WTC11 (cell line): ENCODE data around the gene DYDC1. TPM values are rescaled to one million over a fixed set of nuclear protein-coding genes. Genes with fewer than 3 reads are reported as not detected.

Source experiments
- ATAC-seq: fragments of 200-7000 bp; cut with Tn5 transposase; 2 replicates; pipeline ENCODE4 v1.10.0; 2021; ENCODE audit warnings: mild to moderate bottlenecking, moderate library complexity
- CTCF ChIA-PET: fragments of 300-600 bp; sonication (Branson Sonifier 250); formaldehyde crosslinking; loops from one replicate; lab custom pipeline; 2021; ENCODE audit warnings: antibody characterized with exemption; lab: Charles Lee
- POLR2A ChIA-PET: fragments of 350-600 bp; sonication (Branson Sonifier 250); formaldehyde crosslinking; loops from one replicate; lab custom pipeline; 2021; ENCODE audit warnings: antibody characterized with exemption; lab: Charles Lee
- DNase-seq: peaks from one replicate; pipeline ENCODE4 v3.0.0; 2021; ENCODE audit warnings: low spot score
- H3K27ac Mint-ChIP-seq: 2 replicates; pipeline ENCODE4 v1.8.0; 2021; ENCODE audit warnings: mixed read lengths
- H3K27me3 Mint-ChIP-seq: 2 replicates; pipeline ENCODE4 v1.8.0; 2021; ENCODE audit warnings: low read depth, mild to moderate bottlenecking, moderate library complexity, mixed read lengths
- H3K36me3 Mint-ChIP-seq: 2 replicates; pipeline ENCODE4 v1.8.0; 2021; ENCODE audit warnings: mixed read lengths
- H3K4me1 Mint-ChIP-seq: 2 replicates; pipeline ENCODE4 v1.8.0; 2022; ENCODE audit warnings: mixed read lengths
- H3K4me3 Mint-ChIP-seq: 2 replicates; pipeline ENCODE4 v1.8.0; 2021; ENCODE audit warnings: mild to moderate bottlenecking, moderate library complexity, mixed read lengths
- H3K9me3 Mint-ChIP-seq: 2 replicates; pipeline ENCODE4 v1.8.0; 2021; ENCODE audit warnings: mixed read lengths
- CBFB ChIP-seq: sonication (generic); formaldehyde crosslinking; IDR thresholded peaks from 2 replicates; pipeline ENCODE4 v1.8.1; 2022; ENCODE audit warnings: mild to moderate bottlenecking, low read depth, missing genetic modification reagents
- ELF4 ChIP-seq: sonication (generic); formaldehyde crosslinking; IDR thresholded peaks from 2 replicates; pipeline ENCODE4 v1.8.1; 2022; ENCODE audit warnings: low read depth, mild to moderate bottlenecking, moderate library complexity, missing genetic modification reagents
- FOXJ3 ChIP-seq: sonication (generic); formaldehyde crosslinking; IDR thresholded peaks from 2 replicates; pipeline ENCODE4 v1.9.0; 2021; ENCODE audit warnings: missing genetic modification reagents, mild to moderate bottlenecking, borderline replicate concordance
- FOXP1 ChIP-seq: sonication (generic); formaldehyde crosslinking; IDR thresholded peaks from 2 replicates; pipeline ENCODE4 v1.8.0; 2022; ENCODE audit warnings: missing genetic modification reagents, mild to moderate bottlenecking, moderate library complexity, borderline replicate concordance
- GRHL2 ChIP-seq: fragments of 250-450 bp; sonication (Bioruptor Pico); IDR thresholded peaks from 2 replicates; pipeline ENCODE4 v1.8.0; 2022; ENCODE audit warnings: mild to moderate bottlenecking, moderate library complexity; ENCODE audit not compliant: insufficient replicate concordance, severe bottlenecking
- HMGA2 ChIP-seq: fragments of 250-450 bp; sonication (Bioruptor Pico); IDR thresholded peaks from 2 replicates; pipeline ENCODE4 v1.4.0; 2021; ENCODE audit warnings: mild to moderate bottlenecking, moderate library complexity
- KAT7 ChIP-seq: sonication (generic); formaldehyde crosslinking; IDR thresholded peaks from 2 replicates; pipeline ENCODE4 v1.8.1; 2023; ENCODE audit warnings: missing genetic modification reagents, mild to moderate bottlenecking, borderline replicate concordance
- MYBL2 ChIP-seq: sonication (generic); formaldehyde crosslinking; IDR thresholded peaks from 2 replicates; pipeline ENCODE4 v1.8.1; 2023; ENCODE audit warnings: mild to moderate bottlenecking, moderate library complexity, missing genetic modification reagents
- NFE2L1 ChIP-seq: sonication (generic); formaldehyde crosslinking; IDR thresholded peaks from 2 replicates; pipeline ENCODE4 v1.8.1; 2023; ENCODE audit warnings: missing genetic modification reagents
- NR1H2 ChIP-seq: sonication (generic); formaldehyde crosslinking; IDR thresholded peaks from 2 replicates; pipeline ENCODE4 v1.9.0; 2021; ENCODE audit warnings: mild to moderate bottlenecking, moderate library complexity, missing genetic modification reagents
- OVOL2 ChIP-seq: fragments of 250-450 bp; sonication (Bioruptor Pico); IDR thresholded peaks from 2 replicates; pipeline ENCODE4 v1.9.0; 2021; ENCODE audit warnings: mild to moderate bottlenecking, borderline replicate concordance
- PRRX2 ChIP-seq: fragments of 250-450 bp; sonication (Bioruptor Pico); IDR thresholded peaks from 2 replicates; pipeline ENCODE4 v1.8.0; 2021; ENCODE audit warnings: mild to moderate bottlenecking
- RELA ChIP-seq: sonication (generic); formaldehyde crosslinking; IDR thresholded peaks from 2 replicates; pipeline ENCODE4 v1.8.1; 2022; ENCODE audit warnings: missing genetic modification reagents, mild to moderate bottlenecking, borderline replicate concordance
- SOX15 ChIP-seq: fragments of 250-450 bp; sonication (Bioruptor Pico); IDR thresholded peaks from 2 replicates; pipeline ENCODE4 v1.9.0; 2021; ENCODE audit warnings: mild to moderate bottlenecking
- ZNF219 ChIP-seq: sonication (generic); formaldehyde crosslinking; IDR thresholded peaks from 2 replicates; pipeline ENCODE4 v1.8.0; 2023; ENCODE audit warnings: missing genetic modification reagents, mild to moderate bottlenecking, borderline replicate concordance
- ZNF232 ChIP-seq: sonication (generic); formaldehyde crosslinking; IDR thresholded peaks from 2 replicates; pipeline ENCODE4 v1.8.0; 2022; ENCODE audit warnings: mild to moderate bottlenecking, missing genetic modification reagents
- ZNF423 ChIP-seq: fragments of 250-450 bp; sonication (Bioruptor Pico); IDR thresholded peaks from 2 replicates; pipeline ENCODE4 v2.1.2; 2022; ENCODE audit warnings: mild to moderate bottlenecking, moderate library complexity
- total RNA-seq: library from RNA; stranded (reverse); gene quantifications from 3 replicates; pipeline ENCODE4 v1.2.3, GENCODE V29; 2021
- TF ChIP-seq, protein P1 (sequence below): sonication (generic); formaldehyde crosslinking; IDR thresholded peaks from 2 replicates; pipeline ENCODE4 v1.8.1; 2023; ENCODE audit warnings: mild to moderate bottlenecking, missing genetic modification reagents, borderline replicate concordance
- TF ChIP-seq, protein P2 (sequence below): sonication (generic); formaldehyde crosslinking; IDR thresholded peaks from 2 replicates; pipeline ENCODE4 v1.8.1; 2022; ENCODE audit warnings: low read depth, mild to moderate bottlenecking, moderate library complexity, missing genetic modification reagents, borderline replicate concordance
- TF ChIP-seq, protein P3 (sequence below): fragments of 200-600 bp; IDR thresholded peaks from 2 replicates; pipeline ENCODE4 v1.8.0; 2022; ENCODE audit warnings: antibody characterized with exemption
- TF ChIP-seq, protein P4 (sequence below): sonication (generic); formaldehyde crosslinking; IDR thresholded peaks from 2 replicates; pipeline ENCODE4 v1.8.1; 2023; ENCODE audit warnings: mild to moderate bottlenecking, missing genetic modification reagents
- TF ChIP-seq, protein P5 (sequence below): sonication (generic); formaldehyde crosslinking; IDR thresholded peaks from 2 replicates; pipeline ENCODE4 v1.8.0; 2023; ENCODE audit warnings: missing genetic modification reagents
- TF ChIP-seq, protein P6 (sequence below): sonication (generic); formaldehyde crosslinking; IDR thresholded peaks from 2 replicates; pipeline ENCODE4 v1.8.1; 2022; ENCODE audit warnings: low read depth, missing genetic modification reagents, borderline replicate concordance
- TF ChIP-seq, protein P7 (sequence below): sonication (generic); formaldehyde crosslinking; IDR thresholded peaks from 2 replicates; pipeline ENCODE4 v1.8.1; 2022; ENCODE audit warnings: mild to moderate bottlenecking, moderate library complexity, missing genetic modification reagents

DYDC1 gene
- total RNA-seq, 1 experiment from 2014 or later, result 0.52 TPM

DNA sequence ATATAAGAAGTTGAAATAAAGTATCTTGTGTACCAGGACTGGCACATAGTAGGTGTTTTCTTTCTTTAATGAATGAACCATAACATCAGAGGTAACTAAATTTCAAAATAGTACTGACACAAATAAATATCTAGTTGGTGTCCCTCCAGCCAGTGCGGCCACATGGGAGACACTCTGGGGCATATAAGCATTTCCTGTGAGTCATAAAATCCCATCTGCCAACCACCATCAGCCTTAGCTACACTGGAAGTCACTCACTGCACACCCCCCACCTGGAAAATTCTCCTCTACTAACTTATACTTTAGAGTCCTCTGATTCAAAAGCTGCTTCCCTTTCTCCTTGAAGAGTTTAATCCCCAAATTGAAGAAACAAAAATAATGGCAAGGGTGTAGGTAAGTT, 32.5 kb downstream of the DYDC1 start (continued):
- TF ChIP-seq, protein P1, sequence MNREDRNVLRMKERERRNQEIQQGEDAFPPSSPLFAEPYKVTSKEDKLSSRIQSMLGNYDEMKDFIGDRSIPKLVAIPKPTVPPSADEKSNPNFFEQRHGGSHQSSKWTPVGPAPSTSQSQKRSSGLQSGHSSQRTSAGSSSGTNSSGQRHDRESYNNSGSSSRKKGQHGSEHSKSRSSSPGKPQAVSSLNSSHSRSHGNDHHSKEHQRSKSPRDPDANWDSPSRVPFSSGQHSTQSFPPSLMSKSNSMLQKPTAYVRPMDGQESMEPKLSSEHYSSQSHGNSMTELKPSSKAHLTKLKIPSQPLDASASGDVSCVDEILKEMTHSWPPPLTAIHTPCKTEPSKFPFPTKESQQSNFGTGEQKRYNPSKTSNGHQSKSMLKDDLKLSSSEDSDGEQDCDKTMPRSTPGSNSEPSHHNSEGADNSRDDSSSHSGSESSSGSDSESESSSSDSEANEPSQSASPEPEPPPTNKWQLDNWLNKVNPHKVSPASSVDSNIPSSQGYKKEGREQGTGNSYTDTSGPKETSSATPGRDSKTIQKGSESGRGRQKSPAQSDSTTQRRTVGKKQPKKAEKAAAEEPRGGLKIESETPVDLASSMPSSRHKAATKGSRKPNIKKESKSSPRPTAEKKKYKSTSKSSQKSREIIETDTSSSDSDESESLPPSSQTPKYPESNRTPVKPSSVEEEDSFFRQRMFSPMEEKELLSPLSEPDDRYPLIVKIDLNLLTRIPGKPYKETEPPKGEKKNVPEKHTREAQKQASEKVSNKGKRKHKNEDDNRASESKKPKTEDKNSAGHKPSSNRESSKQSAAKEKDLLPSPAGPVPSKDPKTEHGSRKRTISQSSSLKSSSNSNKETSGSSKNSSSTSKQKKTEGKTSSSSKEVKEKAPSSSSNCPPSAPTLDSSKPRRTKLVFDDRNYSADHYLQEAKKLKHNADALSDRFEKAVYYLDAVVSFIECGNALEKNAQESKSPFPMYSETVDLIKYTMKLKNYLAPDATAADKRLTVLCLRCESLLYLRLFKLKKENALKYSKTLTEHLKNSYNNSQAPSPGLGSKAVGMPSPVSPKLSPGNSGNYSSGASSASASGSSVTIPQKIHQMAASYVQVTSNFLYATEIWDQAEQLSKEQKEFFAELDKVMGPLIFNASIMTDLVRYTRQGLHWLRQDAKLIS (CRISPR knock-in tag), result no peak
- TF ChIP-seq, protein P2, sequence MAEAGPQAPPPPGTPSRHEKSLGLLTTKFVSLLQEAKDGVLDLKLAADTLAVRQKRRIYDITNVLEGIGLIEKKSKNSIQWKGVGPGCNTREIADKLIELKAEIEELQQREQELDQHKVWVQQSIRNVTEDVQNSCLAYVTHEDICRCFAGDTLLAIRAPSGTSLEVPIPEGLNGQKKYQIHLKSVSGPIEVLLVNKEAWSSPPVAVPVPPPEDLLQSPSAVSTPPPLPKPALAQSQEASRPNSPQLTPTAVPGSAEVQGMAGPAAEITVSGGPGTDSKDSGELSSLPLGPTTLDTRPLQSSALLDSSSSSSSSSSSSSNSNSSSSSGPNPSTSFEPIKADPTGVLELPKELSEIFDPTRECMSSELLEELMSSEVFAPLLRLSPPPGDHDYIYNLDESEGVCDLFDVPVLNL, result no peak
- no peak for TF ChIP-seq MYBL2
- TF ChIP-seq ZNF232, result no peak
- TF ChIP-seq SOX15 (CRISPR knock-in tag), result no peak
- no peak for TF ChIP-seq CBFB (CRISPR knock-in tag)
- TF ChIP-seq GRHL2 (CRISPR knock-in tag), result no peak
- TF ChIP-seq ZNF219 (CRISPR knock-in tag), result no peak
- TF ChIP-seq, protein P3, sequence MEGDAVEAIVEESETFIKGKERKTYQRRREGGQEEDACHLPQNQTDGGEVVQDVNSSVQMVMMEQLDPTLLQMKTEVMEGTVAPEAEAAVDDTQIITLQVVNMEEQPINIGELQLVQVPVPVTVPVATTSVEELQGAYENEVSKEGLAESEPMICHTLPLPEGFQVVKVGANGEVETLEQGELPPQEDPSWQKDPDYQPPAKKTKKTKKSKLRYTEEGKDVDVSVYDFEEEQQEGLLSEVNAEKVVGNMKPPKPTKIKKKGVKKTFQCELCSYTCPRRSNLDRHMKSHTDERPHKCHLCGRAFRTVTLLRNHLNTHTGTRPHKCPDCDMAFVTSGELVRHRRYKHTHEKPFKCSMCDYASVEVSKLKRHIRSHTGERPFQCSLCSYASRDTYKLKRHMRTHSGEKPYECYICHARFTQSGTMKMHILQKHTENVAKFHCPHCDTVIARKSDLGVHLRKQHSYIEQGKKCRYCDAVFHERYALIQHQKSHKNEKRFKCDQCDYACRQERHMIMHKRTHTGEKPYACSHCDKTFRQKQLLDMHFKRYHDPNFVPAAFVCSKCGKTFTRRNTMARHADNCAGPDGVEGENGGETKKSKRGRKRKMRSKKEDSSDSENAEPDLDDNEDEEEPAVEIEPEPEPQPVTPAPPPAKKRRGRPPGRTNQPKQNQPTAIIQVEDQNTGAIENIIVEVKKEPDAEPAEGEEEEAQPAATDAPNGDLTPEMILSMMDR, result no peak

DNA sequence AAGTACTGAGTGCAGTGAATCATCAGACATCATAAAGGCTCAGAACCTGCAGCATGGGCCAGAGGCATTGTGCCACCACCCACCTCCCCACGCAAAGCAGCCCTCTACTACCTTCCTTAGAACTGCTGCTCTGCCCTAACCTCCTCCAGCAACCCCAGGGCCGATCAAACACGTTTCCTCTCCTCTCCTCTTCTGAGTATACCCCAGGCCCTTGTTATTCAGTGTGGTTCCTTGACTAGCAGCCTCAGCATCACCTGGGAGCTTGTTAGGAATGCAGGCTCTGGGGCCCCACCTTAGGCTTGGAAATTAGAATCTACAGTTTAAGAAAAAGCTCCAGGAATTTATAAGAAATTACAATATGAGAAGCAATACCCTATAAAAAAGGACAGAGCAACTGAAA, 33.2 kb downstream of the DYDC1 start:
- no peaks in the 10 kb centered on the region for H3K36me3 Mint-ChIP-seq
- no peak for TF ChIP-seq PRRX2 (CRISPR knock-in tag)
- TF ChIP-seq FOXJ3 (CRISPR knock-in tag), result no peak
- no peak for TF ChIP-seq RELA
- TF ChIP-seq ELF4 (CRISPR knock-in tag), result no peak
- TF ChIP-seq, protein P4, sequence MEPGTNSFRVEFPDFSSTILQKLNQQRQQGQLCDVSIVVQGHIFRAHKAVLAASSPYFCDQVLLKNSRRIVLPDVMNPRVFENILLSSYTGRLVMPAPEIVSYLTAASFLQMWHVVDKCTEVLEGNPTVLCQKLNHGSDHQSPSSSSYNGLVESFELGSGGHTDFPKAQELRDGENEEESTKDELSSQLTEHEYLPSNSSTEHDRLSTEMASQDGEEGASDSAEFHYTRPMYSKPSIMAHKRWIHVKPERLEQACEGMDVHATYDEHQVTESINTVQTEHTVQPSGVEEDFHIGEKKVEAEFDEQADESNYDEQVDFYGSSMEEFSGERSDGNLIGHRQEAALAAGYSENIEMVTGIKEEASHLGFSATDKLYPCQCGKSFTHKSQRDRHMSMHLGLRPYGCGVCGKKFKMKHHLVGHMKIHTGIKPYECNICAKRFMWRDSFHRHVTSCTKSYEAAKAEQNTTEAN (CRISPR knock-in tag), result no peak
- TF ChIP-seq KAT7 (CRISPR knock-in tag), result no peak
- no peak for TF ChIP-seq HMGA2 (CRISPR knock-in tag)
- TF ChIP-seq NFE2L1 (CRISPR knock-in tag), result no peak
- TF ChIP-seq, protein P5, sequence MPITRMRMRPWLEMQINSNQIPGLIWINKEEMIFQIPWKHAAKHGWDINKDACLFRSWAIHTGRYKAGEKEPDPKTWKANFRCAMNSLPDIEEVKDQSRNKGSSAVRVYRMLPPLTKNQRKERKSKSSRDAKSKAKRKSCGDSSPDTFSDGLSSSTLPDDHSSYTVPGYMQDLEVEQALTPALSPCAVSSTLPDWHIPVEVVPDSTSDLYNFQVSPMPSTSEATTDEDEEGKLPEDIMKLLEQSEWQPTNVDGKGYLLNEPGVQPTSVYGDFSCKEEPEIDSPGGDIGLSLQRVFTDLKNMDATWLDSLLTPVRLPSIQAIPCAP, result no peak
- TF ChIP-seq FOXP1, result no peak
- TF ChIP-seq, protein P6, sequence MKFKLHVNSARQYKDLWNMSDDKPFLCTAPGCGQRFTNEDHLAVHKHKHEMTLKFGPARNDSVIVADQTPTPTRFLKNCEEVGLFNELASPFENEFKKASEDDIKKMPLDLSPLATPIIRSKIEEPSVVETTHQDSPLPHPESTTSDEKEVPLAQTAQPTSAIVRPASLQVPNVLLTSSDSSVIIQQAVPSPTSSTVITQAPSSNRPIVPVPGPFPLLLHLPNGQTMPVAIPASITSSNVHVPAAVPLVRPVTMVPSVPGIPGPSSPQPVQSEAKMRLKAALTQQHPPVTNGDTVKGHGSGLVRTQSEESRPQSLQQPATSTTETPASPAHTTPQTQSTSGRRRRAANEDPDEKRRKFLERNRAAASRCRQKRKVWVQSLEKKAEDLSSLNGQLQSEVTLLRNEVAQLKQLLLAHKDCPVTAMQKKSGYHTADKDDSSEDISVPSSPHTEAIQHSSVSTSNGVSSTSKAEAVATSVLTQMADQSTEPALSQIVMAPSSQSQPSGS, result no peak
- TF ChIP-seq ZNF423 (CRISPR knock-in tag), result no peak
- no peak for TF ChIP-seq NR1H2 (CRISPR knock-in tag)
- TF ChIP-seq OVOL2 (CRISPR knock-in tag), result no peak
- TF ChIP-seq, protein P7, sequence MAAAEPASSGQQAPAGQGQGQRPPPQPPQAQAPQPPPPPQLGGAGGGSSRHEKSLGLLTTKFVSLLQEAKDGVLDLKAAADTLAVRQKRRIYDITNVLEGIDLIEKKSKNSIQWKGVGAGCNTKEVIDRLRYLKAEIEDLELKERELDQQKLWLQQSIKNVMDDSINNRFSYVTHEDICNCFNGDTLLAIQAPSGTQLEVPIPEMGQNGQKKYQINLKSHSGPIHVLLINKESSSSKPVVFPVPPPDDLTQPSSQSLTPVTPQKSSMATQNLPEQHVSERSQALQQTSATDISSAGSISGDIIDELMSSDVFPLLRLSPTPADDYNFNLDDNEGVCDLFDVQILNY (CRISPR knock-in tag), result no peak

More for the DNA sequence above, 33.2 kb downstream of the DYDC1 start:
- Mint-ChIP-seq H3K27ac (no peak overlapping the region), H3K4me1 (peaks cover 9% of the 10 kb centered on the region), H3K9me3 (no peaks in the 10 kb centered on the region), H3K4me3 (no peak overlapping the region), H3K27me3 (no peaks in the 10 kb centered on the region; the same call in 1 of the 2 replicates)
- ChIA-PET POLR2A (no interaction called here), CTCF (interaction anchor here (1.0 kb wide), 1 partner anchor 63 kb away, joined by 4 read pairs; no protein-coding TSS in a partner anchor)
- peak; percentile 67 for ATAC-seq
- DNase-seq, result no peak
